ENCODE measurements around the gene FOXP4. TPM values are rescaled to one million over a fixed set of nuclear protein-coding genes. Genes with fewer than 3 reads are reported as not detected.

FOXP4 gene
- total RNA-seq, 3 donors from 2014 or later (not counting 1 experiment from before 2014, with no cell fraction given), result 11.2 to 21.1 (median 14.7) TPM

GRCh38 chr6:41523915-41524633 lies 22.1 kb upstream of the FOXP4 start:
- TF ChIP-seq, protein P1, sequence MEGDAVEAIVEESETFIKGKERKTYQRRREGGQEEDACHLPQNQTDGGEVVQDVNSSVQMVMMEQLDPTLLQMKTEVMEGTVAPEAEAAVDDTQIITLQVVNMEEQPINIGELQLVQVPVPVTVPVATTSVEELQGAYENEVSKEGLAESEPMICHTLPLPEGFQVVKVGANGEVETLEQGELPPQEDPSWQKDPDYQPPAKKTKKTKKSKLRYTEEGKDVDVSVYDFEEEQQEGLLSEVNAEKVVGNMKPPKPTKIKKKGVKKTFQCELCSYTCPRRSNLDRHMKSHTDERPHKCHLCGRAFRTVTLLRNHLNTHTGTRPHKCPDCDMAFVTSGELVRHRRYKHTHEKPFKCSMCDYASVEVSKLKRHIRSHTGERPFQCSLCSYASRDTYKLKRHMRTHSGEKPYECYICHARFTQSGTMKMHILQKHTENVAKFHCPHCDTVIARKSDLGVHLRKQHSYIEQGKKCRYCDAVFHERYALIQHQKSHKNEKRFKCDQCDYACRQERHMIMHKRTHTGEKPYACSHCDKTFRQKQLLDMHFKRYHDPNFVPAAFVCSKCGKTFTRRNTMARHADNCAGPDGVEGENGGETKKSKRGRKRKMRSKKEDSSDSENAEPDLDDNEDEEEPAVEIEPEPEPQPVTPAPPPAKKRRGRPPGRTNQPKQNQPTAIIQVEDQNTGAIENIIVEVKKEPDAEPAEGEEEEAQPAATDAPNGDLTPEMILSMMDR (IDR thresholded peaks at IDR 0.05), result no peak
- no peak overlapping the region for H3K4me3 Mint-ChIP-seq
- peaks cover 4% of the 10 kb centered on the region for H3K27me3 ChIP-seq (ENCODE audit: control insufficient read depth, insufficient read depth, low read length)
- H3K4me1 Mint-ChIP-seq, result no peaks in the 10 kb centered on the region
- DNase-seq (no peak), ATAC-seq (no peak)
- no peaks in the 10 kb centered on the region for H3K36me3 ChIP-seq (ENCODE audit: control insufficient read depth, insufficient read depth, low read length)
- no peaks in the 10 kb centered on the region for H3K9me3 ChIP-seq (ENCODE audit: control insufficient read depth, insufficient read depth, low read length)
- no peak overlapping the region for H3K27ac ChIP-seq (ENCODE audit: low read length)
- H3K4me1 ChIP-seq (ENCODE audit: control insufficient read depth, insufficient read depth, low read length), result no peaks in the 10 kb centered on the region
- H3K27ac Mint-ChIP-seq, result no peak overlapping the region
- no peak overlapping the region for H3K4me3 ChIP-seq (ENCODE audit: low read length)
- intact Hi-C loops (cut with micrococcal nuclease), result no loop called here
- no peaks in the 10 kb centered on the region for H3K36me3 Mint-ChIP-seq
- WGBS (ENCODE audit: insufficient coverage), result 80% methylated on average over 13 of the region's 14 CpGs
- peaks cover 43 to 47% of the 10 kb centered on the region in 2 donors for H3K27me3 Mint-ChIP-seq (ENCODE audit: low read depth in 2 of 2)
- H3K9me3 Mint-ChIP-seq, result no peaks in the 10 kb centered on the region

DNA sequence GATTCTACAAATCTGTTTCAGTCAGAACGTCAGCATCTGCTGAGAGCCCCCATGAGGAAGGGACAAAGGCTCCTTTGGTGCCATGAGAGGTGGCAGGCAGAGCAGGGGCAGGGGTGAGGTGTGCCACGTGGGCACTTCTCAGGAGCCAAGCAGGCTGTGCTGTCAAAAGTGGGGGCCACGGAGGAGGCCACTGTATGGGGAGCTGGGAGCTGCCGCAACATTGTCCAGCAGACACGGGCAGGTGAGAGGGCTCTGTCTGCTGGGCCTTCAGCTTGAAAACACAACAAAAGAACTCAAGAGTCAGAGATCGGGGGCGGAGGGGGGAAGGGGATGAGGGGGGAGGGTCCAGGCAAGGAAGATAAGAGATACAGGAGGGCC lies 21.6 kb upstream of the FOXP4 start:
- no peak overlapping the region for H3K4me3 ChIP-seq (ENCODE audit: low read length)
- intact Hi-C loops (cut with micrococcal nuclease), result no loop called here
- ATAC-seq (no peak), DNase-seq (no peak)
- peaks cover 43 to 47% of the 10 kb centered on the region in 2 donors for H3K27me3 Mint-ChIP-seq (ENCODE audit: low read depth in 2 of 2)
- no peaks in the 10 kb centered on the region for H3K36me3 ChIP-seq (ENCODE audit: control insufficient read depth, insufficient read depth, low read length)
- H3K27ac Mint-ChIP-seq, result no peak overlapping the region
- no peaks in the 10 kb centered on the region for H3K4me1 ChIP-seq (ENCODE audit: control insufficient read depth, insufficient read depth, low read length)
- H3K4me3 Mint-ChIP-seq, result no peak overlapping the region
- no peaks in the 10 kb centered on the region for H3K36me3 Mint-ChIP-seq
- no peaks in the 10 kb centered on the region for H3K9me3 ChIP-seq (ENCODE audit: control insufficient read depth, insufficient read depth, low read length)
- H3K4me1 Mint-ChIP-seq, result no peaks in the 10 kb centered on the region
- no peaks in the 10 kb centered on the region for H3K9me3 Mint-ChIP-seq
- no peak overlapping the region for H3K27ac ChIP-seq (ENCODE audit: low read length)
- WGBS (ENCODE audit: insufficient coverage), result 78% methylated on average over 7 of the region's 7 CpGs
- H3K27me3 ChIP-seq (ENCODE audit: control insufficient read depth, insufficient read depth, low read length), result peaks cover 4% of the 10 kb centered on the region
- TF ChIP-seq, protein P1 (IDR thresholded peaks at IDR 0.05), result no peak

GRCh38 chr6:41527721-41528408 lies 18.3 kb upstream of the FOXP4 start:
- 44% methylated on average over 14 of the region's 14 CpGs for WGBS (ENCODE audit: insufficient coverage)
- intact Hi-C loops (cut with micrococcal nuclease), result no loop called here
- no peak for ATAC-seq
- no peaks in the 10 kb centered on the region for H3K9me3 Mint-ChIP-seq
- H3K4me3 Mint-ChIP-seq, result no peak overlapping the region
- no peak overlapping the region for H3K4me3 ChIP-seq (ENCODE audit: low read length)
- H3K27me3 ChIP-seq (ENCODE audit: control insufficient read depth, insufficient read depth, low read length), result peaks cover 4% of the 10 kb centered on the region
- TF ChIP-seq, protein P1 (IDR thresholded peaks at IDR 0.05), result no peak
- no peaks in the 10 kb centered on the region for H3K36me3 ChIP-seq (ENCODE audit: control insufficient read depth, insufficient read depth, low read length)
- no peaks in the 10 kb centered on the region for H3K36me3 Mint-ChIP-seq
- H3K27ac ChIP-seq (ENCODE audit: low read length), result no peak overlapping the region
- H3K4me1 Mint-ChIP-seq, result peaks cover 14 to 25% of the 10 kb centered on the region in 2 donors
- peaks cover 24% of the 10 kb centered on the region for H3K4me1 ChIP-seq (ENCODE audit: control insufficient read depth, insufficient read depth, low read length)
- DNase-seq, result no peak
- no peak overlapping the region for H3K27ac Mint-ChIP-seq
- peaks cover 33 to 36% of the 10 kb centered on the region in 2 donors for H3K27me3 Mint-ChIP-seq (ENCODE audit: low read depth in 2 of 2)
- no peaks in the 10 kb centered on the region for H3K9me3 ChIP-seq (ENCODE audit: control insufficient read depth, insufficient read depth, low read length)
